Measurements from ENCODE around the gene DCST2. TPM values are rescaled to one million over a fixed set of nuclear protein-coding genes. Genes with fewer than 3 reads are reported as not detected.

The DCST2 gene
- total RNA-seq, 5 donors from 2014 or later (not counting 1 experiment from before 2014, with no cell fraction given), result 1.1 to 2.6 (median 1.6) TPM

DNA sequence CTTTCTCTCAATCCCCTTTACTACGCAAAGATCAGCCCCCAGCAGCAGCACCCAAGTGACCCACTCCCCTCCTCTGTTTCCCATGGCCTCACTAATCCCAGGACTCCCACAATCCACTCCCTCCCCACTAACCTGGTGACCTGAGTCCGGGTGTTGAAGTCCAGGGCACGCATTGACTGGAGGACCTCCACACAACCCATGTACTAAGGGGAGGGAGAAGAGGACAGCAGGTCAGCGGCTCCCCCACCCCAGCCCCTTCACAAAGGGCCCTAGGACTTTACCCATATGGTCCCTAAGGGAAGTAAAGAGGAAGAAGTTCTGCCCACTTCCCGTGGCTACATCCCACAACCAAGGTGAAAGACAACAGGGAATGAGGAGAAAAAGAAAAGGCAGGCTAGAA is 64.3 kb downstream of the DCST2 start:
- H3K4me3 Mint-ChIP-seq, result no peak overlapping the region
- no peaks in the 10 kb centered on the region for H3K9me3 Mint-ChIP-seq
- ATAC-seq (replicated peaks in 1 of 4) (no peak), DNase-seq (no peak)
- peaks cover 22 to 39% (median 24%) of the 10 kb centered on the region in 3 donors for H3K4me1 Mint-ChIP-seq
- H3K27me3 Mint-ChIP-seq, result no peaks in the 10 kb centered on the region
- WGBS (ENCODE audit: insufficient coverage), result 100% methylated on average over 1 of the region's 5 CpGs
- Histone ChIP-seq H3K36me3 (ENCODE audit: control insufficient read depth in 2 of 2, extremely low read depth in 1 of 2, insufficient read depth in 1 of 2, low read length in 1 of 2) (peaks cover 9 to 72% of the 10 kb centered on the region in 2 donors), H3K4me1 (ENCODE audit: control insufficient read depth in 1 of 2, extremely low read depth in 1 of 2, insufficient read depth in 2 of 2, low read length in 2 of 2) (peaks cover 5 to 55% of the 10 kb centered on the region in 2 experiments), H3K27ac (ENCODE audit: low read length) (no peak overlapping the region), H3K4me3 (ENCODE audit: control insufficient read depth in 1 of 2, extremely low read depth in 1 of 2, low read length in 1 of 2) (no peak overlapping the region), H3K9me3 (no peaks in the 10 kb centered on the region), H3K27me3 (replicated peaks in 1 of 2; ENCODE audit: control insufficient read depth in 2 of 2, extremely low read depth in 1 of 2, insufficient read depth in 2 of 2, low read length in 1 of 2) (no peaks in the 10 kb centered on the region)
- ChIA-PET POLR2A (interaction anchor here (1.0 to 1.4 kb wide), 2 partner anchors 14 to 47 kb away, joined by 3 to 4 read pairs; partner anchors contain the start of gene PBXIP1 (in 1 of the 2)), CTCF (interaction anchor here in 1 of 2 donors (1.1 kb wide), 1 partner anchor 10 kb away, joined by 3 read pairs; no protein-coding TSS in a partner anchor)
- H3K27ac Mint-ChIP-seq, result peak overlapping the region; percentile 22 to 77
- peaks cover 29% of the 10 kb centered on the region for H3K36me3 Mint-ChIP-seq

DNA sequence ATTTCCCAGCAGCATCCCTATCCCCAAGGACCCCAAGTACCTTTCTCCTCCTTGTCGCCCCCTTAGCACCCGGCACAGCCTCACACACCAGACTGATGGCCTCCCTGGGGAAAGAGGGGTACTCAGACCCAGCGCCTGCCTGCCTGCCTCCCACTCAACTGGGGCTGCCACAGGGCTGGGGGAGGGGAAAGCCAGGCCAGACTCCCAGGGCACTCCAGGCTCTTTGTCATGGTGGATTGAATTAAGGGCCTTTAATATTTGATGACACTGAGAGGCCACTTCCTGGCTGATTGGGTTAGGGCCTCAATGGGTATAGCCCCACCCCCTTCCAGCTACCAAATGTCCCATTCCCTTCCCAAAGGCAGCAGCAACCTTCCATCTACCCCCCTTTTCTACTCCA is 64.8 kb downstream of the DCST2 start:
- DNase-seq (no peak), ATAC-seq (replicated peaks in 1 of 4) (no peak)
- H3K36me3 Mint-ChIP-seq, result peaks cover 32% of the 10 kb centered on the region
- Histone ChIP-seq H3K4me3 (ENCODE audit: control insufficient read depth in 1 of 2, extremely low read depth in 1 of 2, low read length in 1 of 2) (no peak overlapping the region), H3K27ac (ENCODE audit: low read length) (peak overlapping the region; percentile 21), H3K36me3 (ENCODE audit: control insufficient read depth in 2 of 2, extremely low read depth in 1 of 2, insufficient read depth in 1 of 2, low read length in 1 of 2) (peaks cover 13 to 77% of the 10 kb centered on the region in 2 donors), H3K27me3 (replicated peaks in 1 of 2; ENCODE audit: control insufficient read depth in 2 of 2, extremely low read depth in 1 of 2, insufficient read depth in 2 of 2, low read length in 1 of 2) (no peaks in the 10 kb centered on the region), H3K4me1 (ENCODE audit: control insufficient read depth in 1 of 2, extremely low read depth in 1 of 2, insufficient read depth in 2 of 2, low read length in 2 of 2) (peaks cover 7 to 54% of the 10 kb centered on the region in 2 experiments), H3K9me3 (no peaks in the 10 kb centered on the region)
- peaks cover 25 to 42% (median 27%) of the 10 kb centered on the region in 3 donors for H3K4me1 Mint-ChIP-seq
- WGBS (ENCODE audit: insufficient coverage), result no CpG with 5 or more reads among the region's 3 CpGs
- H3K27me3 Mint-ChIP-seq, result no peaks in the 10 kb centered on the region
- H3K27ac Mint-ChIP-seq, result peak overlapping the region; percentile 16 to 77
- no peak overlapping the region for H3K4me3 Mint-ChIP-seq
- POLR2A ChIA-PET, result interaction anchor here (0.5 to 1.0 kb wide), 3 partner anchors 13 to 571 kb away, joined by 3 to 6 read pairs (median 3); partner anchors contain the start of gene PBXIP1 (in 1 of the 2)
- CTCF ChIA-PET, result no interaction called here
- H3K9me3 Mint-ChIP-seq, result no peaks in the 10 kb centered on the region

Other genes with a start within 250 kb of the DCST2 start
- gene KCNN3, start 163.5 kb downstream of the DCST2 start, total RNA-seq, result under 1 TPM; 0.03 to 0.23 (median 0.18) TPM
- 10 to 100 TPM; 12.6 to 24.9 (median 22.4) TPM for gene PMVK, start 97.1 kb downstream of the DCST2 start, total RNA-seq
- gene PBXIP1, start 77.7 kb downstream of the DCST2 start, total RNA-seq, result 100 to 1,000 TPM; 299 to 450 (median 328) TPM
- 10 to 100 TPM; 36.0 to 70.8 (median 68.5) TPM for gene PYGO2, start 72.0 kb downstream of the DCST2 start, total RNA-seq
- gene SHC1, start 63.0 kb downstream of the DCST2 start, total RNA-seq, result 10 to 100 TPM; 61.3 to 88.2 (median 76.8) TPM
- 10 to 100 TPM in 4 of 5 donors, 1 to 10 TPM in 1; 7.9 to 11.8 (median 10.3) TPM for gene CKS1B, start 59.1 kb downstream of the DCST2 start, total RNA-seq
- 10 to 100 TPM; 32.8 to 64.3 (median 53.4) TPM for gene FLAD1, start 50.4 kb downstream of the DCST2 start, total RNA-seq
- gene LENEP, start 40.2 kb downstream of the DCST2 start, total RNA-seq, result 1 to 10 TPM in 3 of 5 donors, not detected in 2; 1.3 to 3.0 (median 1.6) TPM
- 10 to 100 TPM; 39.6 to 68.4 (median 51.7) TPM for gene ZBTB7B, start 31.0 kb downstream of the DCST2 start, total RNA-seq
- under 1 TPM in 3 of 5 donors, not detected in 2; 0.30 to 0.58 (median 0.54) TPM for gene DCST1, start within 50 bp of the DCST2 start, total RNA-seq
- 10 to 100 TPM; 17.3 to 53.0 (median 37.2) TPM for gene ADAM15, start 17.5 kb upstream of the DCST2 start, total RNA-seq
- gene EFNA4, start 30.0 kb upstream of the DCST2 start, total RNA-seq, result 1 to 10 TPM; 3.1 to 7.8 (median 6.6) TPM
- gene EFNA3, start 45.1 kb upstream of the DCST2 start, total RNA-seq, result 1 to 10 TPM in 3 of 5 donors, under 1 TPM in 1, not detected in 1; 0.68 to 2.6 (median 2.3) TPM
- gene EFNA1, start 94.1 kb upstream of the DCST2 start, total RNA-seq, result 1 to 10 TPM; 1.6 to 8.4 (median 5.1) TPM
- 10 to 100 TPM; 20.7 to 34.9 (median 30.8) TPM for gene SLC50A1, start 102.1 kb upstream of the DCST2 start, total RNA-seq
- 10 to 100 TPM; 26.9 to 70.7 (median 64.5) TPM for gene DPM3, start 106.8 kb upstream of the DCST2 start, total RNA-seq
- gene KRTCAP2, start 139.5 kb upstream of the DCST2 start, total RNA-seq, result 100 to 1,000 TPM in 4 of 5 donors, 10 to 100 TPM in 1; 93.6 to 150 (median 138) TPM
- 10 to 100 TPM in 2 of 5 donors, 1 to 10 TPM in 3; 5.1 to 12.2 (median 9.8) TPM for gene TRIM46, start 140.1 kb upstream of the DCST2 start, total RNA-seq
- gene THBS3, start 174.1 kb upstream of the DCST2 start, total RNA-seq, result 10 to 100 TPM; 24.1 to 43.9 (median 34.0) TPM
- 10 to 100 TPM; 20.4 to 28.4 (median 25.1) TPM for gene MTX1, start 174.9 kb upstream of the DCST2 start, total RNA-seq
- 10 to 100 TPM; 10.2 to 17.3 (median 15.5) TPM for gene ENTREP3, start 221.7 kb upstream of the DCST2 start, total RNA-seq
- gene SCAMP3, start 228.6 kb upstream of the DCST2 start, total RNA-seq, result 100 to 1,000 TPM in 2 of 5 donors, 10 to 100 TPM in 3; 54.7 to 101 (median 97.4) TPM
- 100 to 1,000 TPM in 3 of 5 donors, 10 to 100 TPM in 2; 76.4 to 123 (median 110) TPM for gene CLK2, start 239.7 kb upstream of the DCST2 start, total RNA-seq
- gene HCN3, start 243.7 kb upstream of the DCST2 start, total RNA-seq, result 1 to 10 TPM; 1.7 to 4.1 (median 4.0) TPM

Measured in T-cell (primary cell).